CD4-positive, alpha-beta T cell treated with Interleukin-10 for 1 hour (primary cell): ENCODE results near the gene ANKRD60.

Source experiments
- DNase-seq: peaks from one replicate; pipeline ENCODE4 v3.0.0-alpha.2; 2020

Gene ANKRD60

DNA sequence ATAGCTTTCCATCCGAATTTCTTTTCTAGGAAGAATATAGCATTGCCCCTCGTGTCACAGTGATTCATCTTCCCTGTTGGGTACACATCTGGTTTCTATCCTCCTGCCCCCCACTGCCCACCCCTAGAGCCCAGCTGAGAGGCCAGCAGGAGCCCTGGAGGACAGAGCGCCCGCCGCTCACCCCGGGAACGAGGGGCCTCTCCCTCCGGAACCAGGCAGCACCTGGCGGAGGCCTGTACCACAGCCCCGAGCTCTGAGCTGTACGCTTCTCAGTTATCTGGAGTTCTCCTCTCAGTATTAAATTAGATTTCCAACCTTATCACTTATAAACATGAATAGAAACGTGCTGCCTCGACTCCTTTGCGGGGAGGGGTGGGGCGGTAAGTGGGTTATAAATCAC is 6.0 kb downstream of the ANKRD60 start:
- no peak for DNase-seq

- no peak for DNase-seq
Observed at GRCh38 chr20:58219342-58219700, 9.1 kb downstream of the ANKRD60 start.

DNA sequence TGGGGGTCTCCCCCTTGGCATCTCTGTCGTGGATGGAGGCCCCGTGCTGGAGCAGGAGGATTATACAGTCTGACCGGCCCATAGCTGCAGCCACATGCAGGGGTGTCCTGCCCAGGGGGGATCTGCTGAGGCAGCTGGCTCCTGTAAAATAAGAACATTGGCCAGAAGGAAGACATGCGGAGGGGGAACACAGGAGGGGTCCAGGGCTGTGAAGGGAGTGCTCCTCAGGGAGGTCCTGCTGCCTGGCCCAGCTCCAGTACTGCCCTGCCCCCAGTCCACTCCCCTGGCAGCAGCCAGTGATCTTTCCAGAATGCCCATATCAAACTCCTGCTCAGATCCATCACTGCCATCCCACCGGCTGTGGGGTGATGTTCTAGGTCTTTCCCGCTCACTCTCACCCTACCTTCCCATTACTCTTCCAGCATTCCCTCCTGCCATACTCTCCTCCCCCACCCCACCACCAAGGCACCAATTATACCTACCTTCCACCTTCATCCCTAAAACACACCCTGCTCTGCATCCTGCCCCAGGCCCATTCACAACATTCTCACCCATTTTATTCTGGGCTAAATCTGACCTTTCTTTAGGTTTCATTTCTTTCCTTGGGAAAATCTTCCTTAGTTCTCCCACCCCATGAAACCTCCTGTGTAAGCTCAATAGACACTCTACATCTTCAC is 9.7 kb downstream of the ANKRD60 start:
- no peak for DNase-seq

GRCh38 chr20:58216334-58216733 is 12.1 kb downstream of the ANKRD60 start:
- DNase-seq, result no peak

- DNase-seq, result no peak
Observed at GRCh38 chr20:58215116-58215515, 13.3 kb downstream of the ANKRD60 start.

DNA sequence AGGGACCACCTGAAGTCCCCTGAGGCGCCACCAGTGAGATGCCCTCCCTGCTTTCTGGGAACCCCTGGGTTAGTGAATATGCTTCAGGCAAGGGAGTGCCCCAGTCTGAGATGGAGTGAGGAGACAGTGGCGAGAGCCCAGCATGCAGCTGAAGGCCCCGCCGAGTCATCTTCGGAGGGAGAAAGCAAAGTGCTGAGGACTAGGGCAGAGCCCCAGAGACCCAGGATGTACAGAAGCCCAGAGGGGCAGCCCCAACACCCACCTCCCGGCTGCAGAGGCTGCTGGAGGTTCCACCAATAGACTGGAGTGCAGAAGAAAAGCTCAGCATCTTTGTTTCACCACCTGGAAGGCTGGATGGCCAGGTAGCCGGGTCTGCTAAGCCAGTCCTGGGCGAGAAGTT is 14.1 kb downstream of the ANKRD60 start:
- DNase-seq, result no peak

DNA sequence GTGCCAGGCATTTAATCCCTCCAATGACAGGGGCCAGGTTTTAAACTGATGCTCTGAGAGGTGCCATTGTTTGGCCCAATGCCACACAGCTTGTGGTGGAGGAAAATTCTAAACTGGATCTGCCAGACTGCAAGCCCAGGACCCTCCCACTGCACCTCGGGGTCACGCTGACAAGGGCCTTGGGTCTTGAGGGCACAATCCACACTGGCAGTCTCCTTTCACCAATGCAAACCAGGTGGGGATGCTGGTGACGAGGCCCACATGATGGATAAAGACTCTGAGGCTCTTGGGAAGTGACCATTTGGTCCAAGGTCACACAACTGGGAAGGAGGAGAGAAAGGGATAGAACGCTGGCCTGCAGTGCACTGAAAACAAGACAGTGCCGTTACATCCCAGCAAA is 14.7 kb downstream of the ANKRD60 start:
- DNase-seq, result no peak

DNA sequence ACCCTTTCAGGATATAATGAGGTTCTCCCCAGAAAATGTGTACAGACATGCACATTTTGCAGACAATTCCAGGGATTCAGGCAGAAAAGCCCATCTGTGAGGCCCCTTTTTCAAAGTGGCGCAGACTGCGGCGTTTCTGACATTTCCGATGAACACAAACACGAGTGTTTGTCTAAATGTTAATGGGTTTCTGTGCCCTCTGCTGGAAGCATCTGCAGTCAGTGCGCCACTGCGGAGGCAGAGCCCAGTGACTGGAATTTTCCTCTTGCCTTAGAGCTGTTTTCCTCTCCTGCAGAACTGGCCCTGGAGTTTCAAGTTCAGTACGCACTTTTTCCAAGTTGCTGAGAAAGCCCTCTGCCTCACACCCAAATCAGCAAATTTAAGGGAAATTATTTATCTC is 15.3 kb downstream of the ANKRD60 start:
- no peak for DNase-seq

DNA sequence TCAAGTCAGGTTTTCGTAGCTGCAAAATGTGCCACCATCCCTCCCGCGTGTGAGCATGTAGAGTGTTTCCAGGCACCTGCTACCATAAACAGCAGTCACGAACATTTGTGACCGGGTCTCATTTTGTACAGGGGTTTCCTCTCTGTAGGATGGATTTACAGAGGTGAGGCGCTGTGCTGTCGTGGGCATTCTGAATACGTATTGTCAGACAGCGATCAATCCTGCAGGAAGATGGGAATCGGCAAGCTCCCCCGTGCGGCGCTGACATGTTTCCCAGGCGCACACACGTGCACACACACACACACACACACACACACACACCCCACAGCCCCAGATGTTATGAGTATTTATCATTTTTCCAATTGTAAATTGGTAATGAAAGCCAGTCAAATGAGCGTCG is 15.8 kb downstream of the ANKRD60 start:
- no peak for DNase-seq

GRCh38 chr20:58210398-58210747 is 18.1 kb downstream of the ANKRD60 start:
- DNase-seq, result no peak

DNA sequence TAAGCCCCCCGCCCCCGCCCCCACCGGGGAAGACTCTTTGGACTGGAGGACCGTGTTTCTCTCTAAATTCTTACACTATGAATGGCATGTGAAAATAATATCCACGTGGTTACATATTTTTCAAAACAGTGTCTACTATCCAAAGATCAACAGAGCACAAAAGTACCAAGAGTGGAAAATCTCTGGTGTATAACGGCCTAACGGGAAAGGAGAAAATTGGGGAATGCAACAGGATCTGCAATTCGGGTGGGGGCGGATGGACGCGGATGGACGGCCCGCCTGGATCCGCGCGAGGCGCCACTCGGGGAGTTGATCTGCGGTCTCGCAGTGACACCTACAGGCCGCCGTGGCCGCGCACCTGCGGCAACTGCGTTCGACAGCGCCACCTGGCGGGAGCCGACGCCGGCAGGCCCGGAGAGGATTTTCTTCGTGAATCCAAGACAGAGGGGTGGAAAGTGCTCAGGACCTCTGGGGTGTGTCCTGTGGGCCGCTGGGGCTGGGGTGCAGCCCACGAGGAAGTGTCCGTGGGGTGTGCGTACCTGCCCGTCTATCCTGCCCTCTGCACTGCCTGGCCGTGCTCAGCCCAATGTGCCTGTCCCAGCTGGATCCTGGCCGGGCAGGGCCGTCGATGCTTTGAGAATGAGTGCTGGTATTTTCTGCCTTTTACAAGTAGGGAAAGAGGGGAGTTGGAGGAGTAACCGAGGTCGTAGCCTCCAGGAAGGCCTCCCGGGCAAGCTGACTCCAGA is 18.6 kb downstream of the ANKRD60 start:
- peak; percentile 86 for DNase-seq

- DNase-seq, result no peak
Observed at GRCh38 chr20:58208944-58209343, 19.5 kb downstream of the ANKRD60 start.

DNA sequence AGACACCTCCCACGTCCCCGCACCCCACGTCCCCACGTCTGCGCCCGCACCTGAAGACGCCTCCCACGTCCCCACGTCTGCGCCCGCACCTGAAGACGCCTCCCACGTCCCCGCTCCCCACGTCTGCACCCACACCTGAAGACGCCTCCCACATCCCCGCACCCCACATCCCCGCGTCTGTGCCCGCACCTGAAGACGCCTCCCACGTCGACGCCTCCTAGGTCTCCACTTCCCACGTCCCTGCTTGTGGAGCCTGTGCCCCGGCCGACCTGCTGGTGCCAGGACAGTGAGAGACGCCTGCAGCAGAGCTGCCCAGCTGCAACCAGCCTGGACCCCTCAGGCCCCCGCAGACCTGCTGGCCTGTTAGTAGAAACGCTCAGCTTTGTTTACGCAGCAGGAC is 22.6 kb downstream of the ANKRD60 start:
- DNase-seq, result no peak

GRCh38 chr20:58202044-58202443 is 26.4 kb downstream of the ANKRD60 start:
- DNase-seq, result no peak

- no peak for DNase-seq
Observed at GRCh38 chr20:58201616-58202015, 26.8 kb downstream of the ANKRD60 start.

DNA sequence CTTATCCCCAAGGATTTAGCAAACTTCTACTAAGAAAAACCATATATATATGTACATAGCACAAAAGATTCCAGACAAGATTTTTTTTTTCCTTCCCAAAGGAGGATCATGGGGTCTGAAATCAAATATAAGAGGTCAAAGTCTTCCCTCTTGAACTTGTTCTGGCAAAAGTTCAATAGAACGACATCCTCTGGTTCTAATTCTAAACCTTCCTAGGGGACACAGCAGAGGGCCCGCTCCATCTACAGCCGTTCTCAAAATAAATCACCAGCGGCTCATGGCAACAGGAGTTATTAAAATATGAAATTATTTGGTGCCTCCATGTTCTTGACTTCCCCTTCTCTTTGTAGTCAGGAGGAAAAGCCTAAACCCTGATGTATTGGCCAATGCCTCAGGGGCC is 29.0 kb downstream of the ANKRD60 start:
- DNase-seq, result no peak

GRCh38 chr20:58198901-58199355 is 29.5 kb downstream of the ANKRD60 start:
- no peak for DNase-seq

- no peak for DNase-seq
Observed at GRCh38 chr20:58198384-58198783, 30.1 kb downstream of the ANKRD60 start.

GRCh38 chr20:58197185-58197469 is 31.3 kb downstream of the ANKRD60 start:
- DNase-seq, result no peak

GRCh38 chr20:58196402-58197184 is 31.9 kb downstream of the ANKRD60 start:
- no peak for DNase-seq

DNA sequence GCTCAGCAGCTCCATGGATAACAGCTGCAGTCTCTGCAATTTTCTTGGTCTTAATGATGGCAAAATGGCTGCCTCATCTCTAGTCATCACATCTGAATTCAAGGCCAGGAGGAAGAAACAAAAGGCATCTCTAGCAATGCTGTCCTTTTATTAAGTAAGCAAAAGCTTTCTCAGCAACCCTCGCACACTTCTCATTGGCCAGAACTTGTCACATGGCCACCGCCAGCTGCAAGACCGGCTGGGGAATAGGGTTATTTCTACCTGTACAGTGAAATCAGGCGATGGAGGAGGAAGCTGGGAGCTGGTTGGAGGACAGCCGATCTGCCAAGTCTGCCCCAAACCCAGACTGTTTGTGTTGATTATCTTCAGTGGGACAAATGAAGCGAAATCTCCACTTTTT is 33.4 kb downstream of the ANKRD60 start:
- DNase-seq, result no peak

- DNase-seq, result no peak
Observed at GRCh38 chr20:58194175-58194791, 34.2 kb downstream of the ANKRD60 start.

GRCh38 chr20:58192567-58192966 is 35.9 kb downstream of the ANKRD60 start:
- peak; percentile 30 for DNase-seq

DNA sequence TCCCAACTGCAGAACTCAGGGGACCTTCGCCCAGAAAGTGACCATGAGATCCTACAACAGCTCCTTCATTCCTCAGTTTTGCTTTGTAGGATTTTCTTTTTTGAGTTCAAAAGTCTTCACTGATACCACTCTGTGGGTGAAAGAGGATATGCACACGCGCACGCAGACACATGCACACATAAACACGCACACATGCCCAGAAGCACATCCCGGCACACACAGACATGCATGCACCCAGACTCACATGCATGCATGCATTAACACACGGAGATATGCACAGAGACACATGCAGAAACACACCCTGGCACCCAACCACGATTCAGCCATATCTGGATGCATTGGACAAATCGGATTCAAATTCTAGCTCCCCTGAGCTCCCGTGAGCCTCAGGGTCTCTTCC is 36.4 kb downstream of the ANKRD60 start:
- no peak for DNase-seq
